ENCODE results near the gene RTN4RL1.

DNA sequence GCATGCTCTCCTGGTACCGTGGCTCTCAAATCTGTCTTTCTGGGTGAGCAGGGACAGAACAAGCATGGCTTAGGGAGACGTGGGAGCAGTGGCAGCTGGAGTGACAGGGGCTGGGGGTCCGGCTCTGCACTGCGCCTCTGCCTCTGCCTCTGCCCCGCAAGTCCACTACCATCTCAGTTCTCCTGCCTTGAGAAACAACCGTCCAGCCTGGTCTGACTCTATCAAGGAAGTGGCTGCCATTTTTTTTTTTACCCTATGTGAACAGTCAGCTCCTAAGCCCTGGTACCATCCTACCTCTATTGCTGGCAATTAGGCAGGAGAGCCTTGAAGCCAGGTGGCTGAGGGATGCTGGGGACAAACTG lies 45.9 kb upstream of the RTN4RL1 start:
- TF ChIP-seq, protein P1, sequence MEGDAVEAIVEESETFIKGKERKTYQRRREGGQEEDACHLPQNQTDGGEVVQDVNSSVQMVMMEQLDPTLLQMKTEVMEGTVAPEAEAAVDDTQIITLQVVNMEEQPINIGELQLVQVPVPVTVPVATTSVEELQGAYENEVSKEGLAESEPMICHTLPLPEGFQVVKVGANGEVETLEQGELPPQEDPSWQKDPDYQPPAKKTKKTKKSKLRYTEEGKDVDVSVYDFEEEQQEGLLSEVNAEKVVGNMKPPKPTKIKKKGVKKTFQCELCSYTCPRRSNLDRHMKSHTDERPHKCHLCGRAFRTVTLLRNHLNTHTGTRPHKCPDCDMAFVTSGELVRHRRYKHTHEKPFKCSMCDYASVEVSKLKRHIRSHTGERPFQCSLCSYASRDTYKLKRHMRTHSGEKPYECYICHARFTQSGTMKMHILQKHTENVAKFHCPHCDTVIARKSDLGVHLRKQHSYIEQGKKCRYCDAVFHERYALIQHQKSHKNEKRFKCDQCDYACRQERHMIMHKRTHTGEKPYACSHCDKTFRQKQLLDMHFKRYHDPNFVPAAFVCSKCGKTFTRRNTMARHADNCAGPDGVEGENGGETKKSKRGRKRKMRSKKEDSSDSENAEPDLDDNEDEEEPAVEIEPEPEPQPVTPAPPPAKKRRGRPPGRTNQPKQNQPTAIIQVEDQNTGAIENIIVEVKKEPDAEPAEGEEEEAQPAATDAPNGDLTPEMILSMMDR (IDR thresholded peaks at IDR 0.05 in 8 of 11, conservative IDR thresholded peaks at IDR 0.05 in 3 of 11) = no peak
- no peak for TF ChIP-seq POLR2A (IDR thresholded peaks at IDR 0.05)

All from spleen (tissue), 7 donors.